Glomerular endothelial cell (primary cell): ENCODE data around the gene SCART1. TPM values are rescaled to one million over a fixed set of nuclear protein-coding genes. Genes with fewer than 3 reads are reported as not detected.
"Not testable (repeated sequence)": the region's sequence is repeated elsewhere in the genome, so short reads cannot be mapped to it uniquely, and the experiment has no call there.

Experiments
- DNase-seq: peaks from one replicate; pipeline ENCODE4 v3.0.0-alpha.2; 2011; ENCODE audit warnings: low read depth, low spot score; ENCODE audit errors: extremely low read depth
- total RNA-seq: library from RNA; depleted of rRNA; stranded (reverse); fragments of >200 nt; gene quantifications from 2 replicates; pipeline ENCODE4 v1.2.3, GENCODE V29; 2015

SCART1 gene
- total RNA-seq, 1 donor from 2014 or later = 1.3 TPM

DNA sequence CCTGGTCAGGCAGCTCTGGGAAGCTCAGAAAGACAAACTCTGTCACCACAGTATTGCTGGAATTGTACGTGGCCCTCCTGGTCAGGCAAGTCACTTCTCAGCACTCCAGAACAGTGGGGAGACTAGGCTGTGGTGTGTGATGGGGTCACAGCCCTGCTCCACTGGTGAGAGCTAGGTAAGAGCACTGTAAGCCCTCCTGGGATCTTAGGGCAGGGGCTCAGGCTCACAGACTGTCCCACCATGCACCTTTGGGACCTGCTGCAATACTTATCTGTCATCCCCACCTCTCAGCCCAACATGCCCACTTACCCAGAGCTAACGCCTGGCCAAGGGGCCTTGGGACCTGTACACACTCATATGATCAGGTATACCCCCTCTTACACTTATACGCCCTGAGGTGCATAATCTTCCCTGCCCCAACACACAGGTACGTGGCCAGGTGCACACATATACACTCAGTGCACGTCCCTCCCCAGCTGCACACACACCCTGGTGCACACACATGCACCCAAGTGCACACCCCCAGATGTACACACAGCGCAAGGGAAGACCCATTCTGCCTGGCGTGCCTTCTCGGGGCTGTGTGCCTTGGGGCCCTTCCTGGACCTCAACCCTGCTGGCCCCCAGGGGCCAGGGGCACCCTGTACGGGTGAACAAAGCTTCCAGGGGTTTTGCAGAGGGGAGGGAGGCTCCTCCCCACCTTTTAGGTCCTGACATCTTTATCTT is 21.7 kb upstream of the SCART1 start:
- not testable (repeated sequence) for DNase-seq

- DNase-seq = not testable (repeated sequence)
These were observed 21.0 kb upstream of the SCART1 start for GRCh38 chr10:133432789-133433188.

- no peak for DNase-seq
These were observed 15.0 kb upstream of the SCART1 start for GRCh38 chr10:133438711-133439273.

DNA sequence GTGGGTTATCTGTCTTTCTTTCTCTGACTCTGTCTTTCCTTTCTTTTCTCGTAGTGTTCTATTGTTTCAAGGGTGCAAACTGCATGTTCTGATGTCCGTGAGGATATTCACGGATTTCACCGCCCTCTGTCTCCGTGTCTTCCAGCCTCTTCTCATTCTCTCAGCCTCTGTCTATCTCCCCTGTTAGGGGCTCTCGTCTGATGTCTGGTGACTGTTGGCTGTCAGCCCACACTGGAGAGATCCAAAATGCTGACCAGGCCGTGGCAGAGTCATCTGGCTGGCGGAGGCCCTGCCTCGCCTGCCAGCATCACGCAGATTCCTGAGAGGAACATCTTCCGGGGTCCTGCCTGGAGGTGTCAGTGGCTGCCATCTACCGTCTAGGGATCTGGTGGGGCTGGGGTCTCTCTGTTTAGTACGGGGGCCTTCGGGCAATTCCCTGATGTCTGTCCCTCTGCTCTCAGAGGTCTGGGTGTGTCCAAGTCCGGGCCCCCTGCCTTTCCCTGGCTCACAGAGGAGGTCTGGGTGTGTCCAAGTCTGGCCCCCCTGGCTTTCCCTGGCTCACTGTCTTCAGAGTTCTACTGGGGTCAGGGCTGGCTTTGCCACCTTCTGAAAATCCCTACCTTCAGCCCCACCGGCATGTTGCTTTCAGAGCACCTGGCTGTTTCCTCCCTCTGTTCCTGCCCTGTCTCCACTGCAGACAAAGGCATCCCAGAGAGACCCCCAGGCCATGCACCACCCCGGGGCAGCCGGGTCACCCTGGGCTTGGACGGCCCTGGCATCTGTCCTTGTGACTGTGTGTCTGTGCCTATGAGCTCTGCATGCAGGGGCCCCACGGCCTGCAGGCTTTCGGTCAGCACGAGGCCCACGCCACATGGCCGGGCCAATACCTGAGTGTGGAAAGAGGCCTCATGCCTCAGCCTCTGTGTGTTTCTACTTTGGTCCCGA is 14.0 kb upstream of the SCART1 start:
- DNase-seq = no peak

GRCh38 chr10:133440633-133441285 is 13.0 kb upstream of the SCART1 start:
- no peak for DNase-seq

DNA sequence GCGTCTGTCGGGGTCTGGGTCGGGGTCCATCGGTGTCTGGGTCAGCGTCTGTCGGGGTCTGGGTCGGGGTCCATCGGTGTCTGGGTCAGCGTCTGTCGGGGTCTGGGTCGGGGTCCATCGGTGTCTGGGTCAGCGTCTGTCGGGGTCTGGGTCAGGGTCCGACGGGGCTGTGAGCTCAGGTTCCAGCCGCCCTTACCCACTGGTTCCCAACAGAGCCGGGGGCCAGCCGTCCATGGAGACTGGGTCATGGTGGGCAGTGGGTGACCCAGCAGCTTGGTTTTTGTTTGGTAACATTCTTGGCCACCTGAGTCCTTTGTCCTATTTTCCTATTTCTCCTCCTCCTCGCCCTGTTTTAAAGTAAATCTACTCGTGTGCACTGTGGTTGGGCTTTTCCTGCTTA is 12.4 kb upstream of the SCART1 start:
- not testable (repeated sequence) for DNase-seq

DNA sequence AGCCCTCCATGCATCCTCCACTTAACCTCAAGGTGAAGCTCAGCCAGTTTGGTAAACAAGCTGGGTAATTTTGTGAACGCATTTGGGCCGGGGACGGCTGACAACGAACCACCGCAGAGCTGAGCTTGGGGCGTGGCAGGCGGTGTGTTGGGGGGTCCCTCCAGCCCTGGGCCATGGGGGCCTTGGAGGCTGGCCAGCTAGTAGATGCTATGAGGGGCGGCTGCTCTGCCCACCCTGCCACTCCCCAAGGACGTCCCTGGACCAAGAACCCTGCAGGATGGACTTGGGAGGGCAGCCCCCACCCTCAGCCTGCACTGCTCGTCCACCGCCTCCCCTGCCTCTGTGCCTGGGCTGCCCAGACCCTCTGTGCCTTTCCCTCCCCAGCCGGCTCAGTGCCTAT is 12.0 kb upstream of the SCART1 start:
- DNase-seq = no peak

DNA sequence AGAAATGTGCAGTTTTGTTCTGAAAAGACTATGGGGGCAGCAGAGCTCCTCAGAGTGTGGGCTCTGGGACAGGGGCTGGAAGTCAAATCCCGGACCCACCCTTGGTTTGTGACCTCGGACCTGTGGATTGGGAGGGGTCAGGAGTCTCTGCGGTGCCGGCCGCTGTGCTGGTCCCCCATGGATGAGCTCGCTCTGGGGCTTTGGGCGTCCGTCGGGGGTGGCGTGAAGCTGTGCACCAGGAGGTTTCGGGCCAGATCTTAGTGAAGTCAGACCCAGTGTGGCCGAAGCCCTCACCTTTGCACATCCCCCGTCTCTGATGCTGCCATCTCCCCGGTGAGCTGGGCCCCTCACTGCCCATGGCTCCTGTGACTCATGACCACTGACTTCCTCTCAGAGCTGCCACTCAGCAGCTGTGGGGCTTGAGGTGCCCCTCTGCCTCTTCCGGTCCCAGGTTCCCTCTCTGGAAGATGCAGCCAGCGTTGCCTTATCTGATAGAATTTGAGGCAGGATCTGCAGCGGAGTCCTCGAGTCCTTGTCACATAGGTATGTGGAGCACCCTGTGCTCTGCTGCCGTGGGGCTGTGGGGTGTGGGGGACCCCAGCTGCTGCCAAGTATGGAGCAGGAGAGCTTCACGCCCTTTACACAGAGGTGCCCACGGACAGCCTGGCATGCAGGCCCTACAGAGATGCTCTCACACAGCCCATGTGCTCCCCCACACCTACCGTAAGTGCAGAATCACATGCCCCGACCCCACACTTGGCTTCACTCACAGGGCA is 11.4 kb upstream of the SCART1 start:
- no peak for DNase-seq

DNA sequence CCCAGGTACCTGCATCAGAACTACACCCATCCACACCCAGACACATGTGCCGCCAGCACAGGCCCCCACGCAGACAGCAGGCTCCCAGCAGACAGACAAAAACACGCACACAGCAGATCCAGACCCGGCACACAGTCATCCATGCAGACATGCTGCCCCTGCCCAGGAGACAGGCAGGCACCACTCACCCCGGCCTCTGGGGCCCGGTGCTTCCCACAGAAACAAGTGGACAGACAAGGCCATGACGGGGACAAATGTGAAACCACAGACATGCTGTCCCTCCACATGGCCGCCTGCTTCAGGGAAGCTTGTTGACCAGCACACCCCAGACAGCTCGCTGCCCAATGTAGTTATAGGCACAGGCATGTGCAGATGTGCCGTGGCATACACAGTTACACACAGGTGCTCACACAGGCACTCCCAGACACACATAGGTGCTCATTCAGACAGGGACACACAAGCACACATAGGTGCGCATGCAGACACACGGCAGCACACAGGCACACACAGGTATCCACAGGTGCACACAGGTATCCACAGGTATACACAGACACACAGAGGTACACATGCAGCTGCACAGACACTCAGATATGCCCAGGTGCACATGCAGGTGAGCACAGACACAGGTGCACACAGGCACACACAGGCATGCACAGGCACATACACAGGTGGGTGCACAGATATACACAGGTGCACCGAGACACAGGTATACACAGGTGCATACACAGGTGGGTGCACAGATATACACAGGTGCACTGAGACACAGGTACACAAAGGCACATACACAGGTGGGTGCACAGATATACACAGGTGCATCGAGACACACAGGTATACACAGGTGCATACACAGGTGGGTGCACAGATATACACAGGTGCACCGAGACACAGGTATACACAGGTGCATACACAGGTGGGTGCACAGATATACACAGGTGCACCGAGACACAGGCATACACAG is 10.5 kb upstream of the SCART1 start:
- no peak for DNase-seq

- no peak for DNase-seq
These were observed 9.1 kb upstream of the SCART1 start for GRCh38 chr10:133444342-133445267.

DNA sequence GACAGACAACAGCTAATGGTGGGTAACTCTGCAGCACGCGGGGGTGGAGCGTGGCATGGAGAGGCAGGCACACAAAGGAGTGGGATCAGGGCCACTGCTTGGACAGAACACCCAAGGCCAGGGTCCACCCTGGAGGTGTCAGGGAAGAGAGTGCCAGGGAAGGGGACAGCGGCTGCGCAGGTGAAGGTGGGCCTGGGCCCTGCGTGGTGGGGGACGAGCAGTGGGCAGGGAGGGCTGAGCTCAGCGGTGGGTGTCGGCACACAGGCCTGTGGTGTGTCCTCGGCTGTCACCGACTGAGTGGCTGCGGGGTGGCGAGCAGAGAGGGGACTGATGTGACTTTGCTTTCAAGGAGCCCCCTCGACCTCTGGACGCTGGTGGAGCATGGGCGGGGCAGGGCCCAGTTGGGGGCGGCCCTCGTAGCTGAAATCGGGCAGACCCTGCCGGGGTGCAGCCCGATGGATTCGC is 8.4 kb upstream of the SCART1 start:
- DNase-seq = no peak

GRCh38 chr10:133445751-133446708 is 7.7 kb upstream of the SCART1 start:
- no peak for DNase-seq

DNA sequence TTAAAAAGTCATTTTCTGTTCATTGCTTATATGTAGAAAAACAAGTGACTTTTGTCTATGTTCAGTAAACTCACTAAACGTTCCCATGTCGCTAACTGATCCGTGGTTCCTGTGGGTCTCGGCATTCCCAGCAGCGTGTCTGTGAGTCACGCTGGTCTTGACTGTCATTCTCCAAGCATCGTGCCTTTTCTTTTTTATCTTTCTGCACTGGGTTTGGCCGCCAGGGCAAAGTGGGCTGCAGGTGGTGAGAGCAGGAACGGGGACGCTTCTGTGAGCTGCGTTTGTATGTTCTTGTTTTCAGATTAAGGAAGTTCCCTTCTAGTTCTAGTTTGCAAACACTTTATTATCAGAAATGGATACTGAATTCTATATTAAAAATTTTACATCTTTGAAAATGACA is 6.8 kb upstream of the SCART1 start:
- no peak for DNase-seq

DNA sequence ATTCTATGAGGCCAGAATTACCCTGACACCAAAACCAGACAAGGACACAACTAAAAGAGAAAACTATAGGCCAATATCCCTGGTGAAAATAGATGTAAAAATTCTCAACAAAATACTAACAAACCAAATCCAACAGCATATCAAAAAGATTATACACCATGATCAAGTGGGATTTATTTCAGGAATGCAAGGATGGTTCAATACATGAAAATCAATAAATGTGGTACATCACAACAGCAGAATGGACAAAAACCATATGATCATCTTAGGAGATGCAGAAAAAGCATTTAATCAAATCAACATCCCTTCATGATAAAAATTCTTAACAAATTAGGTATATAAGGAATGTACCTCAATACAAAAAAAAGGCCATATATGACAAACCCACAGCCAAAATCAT is 5.6 kb upstream of the SCART1 start:
- DNase-seq = no peak

GRCh38 chr10:133451346-133451745 is 2.4 kb upstream of the SCART1 start:
- no peak for DNase-seq

GRCh38 chr10:133452453-133452852 is 1.3 kb upstream of the SCART1 start:
- DNase-seq = no peak
